Activated T-cell treated with anti-CD3 and anti-CD28 coated beads, Interleukin-2, amount 50 U/mL, for 4 hours (primary cell): ENCODE data around the gene CD79B. TPM values are rescaled to one million over a fixed set of nuclear protein-coding genes. Genes with fewer than 3 reads are reported as not detected.

Source experiments
- ATAC-seq, 2 donors: fragments of 200-7000 bp; cut with Tn5 transposase; one replicate each; pipeline ENCODE4 v1.10.0; 2021
- DNase-seq: peaks from one replicate; pipeline ENCODE4 v3.0.0-alpha.2; 2020
- H3K27me3 Mint-ChIP-seq: one replicate; pipeline ENCODE4 v1.8.0; 2021; ENCODE audit warnings: low read depth, mixed read lengths
- H3K36me3 Mint-ChIP-seq: one replicate; pipeline ENCODE4 v1.8.0; 2022; ENCODE audit warnings: mixed read lengths; ENCODE audit not compliant: insufficient read depth
- H3K4me1 Mint-ChIP-seq: one replicate; pipeline ENCODE4 v1.8.0; 2021; ENCODE audit warnings: low read depth, mixed read lengths
- H3K4me3 Mint-ChIP-seq: one replicate; pipeline ENCODE4 v1.8.0; 2021; ENCODE audit warnings: mild to moderate bottlenecking, moderate library complexity, mixed read lengths
- H3K9me3 Mint-ChIP-seq: one replicate; pipeline ENCODE4 v1.8.0; 2021; ENCODE audit warnings: mixed read lengths
- total RNA-seq, 3 donors: library from RNA; stranded (reverse); gene quantifications; one replicate each; pipeline ENCODE4 v1.2.1, GENCODE V29; 2021

Gene CD79B
- total RNA-seq, 3 donors from 2014 or later = 15.3 to 21.6 (median 17.1) TPM

DNA sequence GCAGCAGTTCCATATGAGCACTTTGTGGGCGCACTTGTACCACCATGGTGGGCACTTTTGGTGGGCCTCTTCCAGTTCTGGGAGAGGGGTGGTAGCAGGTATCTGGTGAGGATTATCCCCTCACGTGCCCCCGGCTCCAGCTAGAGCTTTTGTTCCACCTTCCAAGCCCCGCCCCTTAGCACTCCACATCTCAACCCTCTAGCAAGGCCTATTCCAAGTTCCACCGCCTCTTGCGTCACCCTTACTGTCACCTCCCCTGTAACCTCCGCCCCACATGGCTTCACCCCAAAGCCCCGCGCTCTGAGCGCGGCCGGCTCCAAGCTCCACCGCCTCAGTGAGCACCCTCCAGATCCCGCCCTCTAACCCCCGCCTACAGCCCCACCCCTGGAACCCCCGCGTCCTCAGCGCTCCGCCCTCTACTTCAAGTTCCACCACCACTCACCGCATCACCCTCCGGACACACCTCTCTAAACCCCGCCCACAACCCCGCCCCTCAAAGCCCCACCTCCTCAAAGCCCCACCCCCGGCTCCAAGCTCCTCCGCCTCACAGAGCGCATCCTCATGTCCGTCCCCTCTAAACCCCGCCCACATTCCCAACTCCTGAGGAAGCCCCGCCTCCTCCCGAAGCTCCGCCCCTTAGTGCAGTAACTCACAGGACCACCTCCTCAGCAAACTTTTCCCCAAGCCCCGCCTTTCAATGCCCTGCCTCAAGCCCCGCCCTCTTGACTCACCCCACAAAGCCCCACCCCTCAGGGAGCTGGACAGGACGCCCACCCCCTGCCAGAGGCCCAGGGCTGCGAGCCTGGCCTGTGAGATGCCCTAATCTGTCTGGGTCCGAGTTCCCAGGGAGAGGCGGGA is 29.5 kb upstream of the CD79B start:
- H3K36me3 Mint-ChIP-seq = no peaks in the 10 kb centered on the region
- ATAC-seq (peak; percentile 57 to 64), DNase-seq (no peak)

DNA sequence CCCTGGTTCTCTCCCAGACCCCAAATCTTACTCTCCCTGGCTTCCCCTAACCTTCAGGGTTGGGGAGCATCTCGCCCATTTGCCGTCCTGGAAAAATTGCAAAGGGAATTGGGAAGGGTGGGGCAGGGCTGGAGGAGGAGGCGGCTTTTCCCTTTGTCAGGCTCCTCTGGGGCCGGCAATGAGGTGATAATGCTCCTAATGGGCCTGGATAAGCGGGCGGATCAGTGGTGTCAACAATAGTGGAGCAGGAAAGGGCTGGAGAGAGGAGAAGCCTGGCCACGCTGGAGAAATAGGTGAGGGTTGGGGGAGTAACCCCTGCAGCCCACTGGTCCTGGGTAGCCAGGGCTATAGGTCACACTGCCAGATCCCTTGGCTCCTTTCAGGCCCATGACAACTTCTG is 28.3 kb upstream of the CD79B start:
- Mint-ChIP-seq H3K4me3 (no peak overlapping the region), H3K9me3 (no peaks in the 10 kb centered on the region), H3K4me1 (peaks cover 3% of the 10 kb centered on the region), H3K27me3 (no peaks in the 10 kb centered on the region), H3K36me3 (no peaks in the 10 kb centered on the region)
- DNase-seq = no peak
- ATAC-seq = no peak

More for the DNA sequence above, 29.5 kb upstream of the CD79B start:
- no peaks in the 10 kb centered on the region for H3K27me3 Mint-ChIP-seq
- H3K4me1 Mint-ChIP-seq = peaks cover 6% of the 10 kb centered on the region
- no peak overlapping the region for H3K4me3 Mint-ChIP-seq
- no peaks in the 10 kb centered on the region for H3K9me3 Mint-ChIP-seq

DNA sequence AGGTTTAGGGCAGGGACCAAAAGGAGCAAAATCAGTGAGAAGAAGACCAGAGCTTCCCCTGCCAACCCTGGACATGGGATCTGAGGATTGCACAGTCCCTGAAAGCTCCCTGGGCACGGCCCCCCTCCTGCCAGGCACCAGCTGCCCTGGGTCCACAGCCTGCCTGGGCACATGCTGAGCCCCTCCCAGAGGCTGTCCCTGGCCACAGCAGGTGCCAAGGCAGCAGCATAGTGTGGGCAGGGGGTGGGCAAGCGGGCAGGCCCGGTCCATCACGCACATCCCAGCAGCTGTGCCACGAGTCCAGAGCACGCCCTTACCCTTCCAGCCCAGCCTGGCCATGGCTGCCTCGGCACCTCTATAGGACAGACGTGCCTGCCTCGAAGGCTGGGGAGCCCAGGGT is 27.9 kb upstream of the CD79B start:
- no peak for DNase-seq
- no peak for ATAC-seq
- H3K36me3 Mint-ChIP-seq = no peaks in the 10 kb centered on the region
- H3K9me3 Mint-ChIP-seq = no peaks in the 10 kb centered on the region
- H3K4me3 Mint-ChIP-seq = no peak overlapping the region
- H3K27me3 Mint-ChIP-seq = no peaks in the 10 kb centered on the region
- H3K4me1 Mint-ChIP-seq = peaks cover 5% of the 10 kb centered on the region

DNA sequence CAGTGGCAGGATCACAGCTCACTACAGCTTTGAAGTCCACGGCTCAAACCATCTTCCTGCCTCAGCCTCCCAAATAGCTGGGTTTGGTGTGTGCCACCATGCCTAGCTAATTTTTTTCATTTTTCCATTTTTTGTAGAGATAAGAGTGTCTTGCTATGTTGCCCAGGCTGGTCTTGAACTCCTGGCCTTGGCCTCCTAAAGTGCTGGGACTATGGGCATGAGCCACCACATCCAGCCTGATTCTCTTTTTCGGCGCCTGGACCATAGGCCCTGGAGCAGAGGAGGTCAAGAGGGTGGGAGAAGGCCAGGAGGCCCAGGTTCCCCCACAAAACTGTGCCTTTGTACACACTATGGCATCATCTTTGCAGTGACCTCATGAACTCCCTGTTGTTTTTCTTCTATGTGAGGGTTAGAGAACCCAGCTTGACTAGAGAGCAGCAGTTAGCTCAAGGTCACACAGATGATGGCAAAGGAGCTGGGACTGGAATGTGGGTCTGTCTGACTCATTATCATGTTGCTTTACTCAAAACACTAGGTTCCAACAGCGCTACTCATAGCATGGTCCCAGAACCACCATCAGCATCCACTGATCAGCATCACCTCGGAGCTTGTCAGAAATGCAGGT is 24.3 kb upstream of the CD79B start:
- ATAC-seq (no peak), DNase-seq (no peak)
- Mint-ChIP-seq H3K36me3 (no peaks in the 10 kb centered on the region), H3K27me3 (no peaks in the 10 kb centered on the region), H3K9me3 (no peaks in the 10 kb centered on the region), H3K4me3 (no peak overlapping the region), H3K4me1 (peaks cover 21% of the 10 kb centered on the region)

DNA sequence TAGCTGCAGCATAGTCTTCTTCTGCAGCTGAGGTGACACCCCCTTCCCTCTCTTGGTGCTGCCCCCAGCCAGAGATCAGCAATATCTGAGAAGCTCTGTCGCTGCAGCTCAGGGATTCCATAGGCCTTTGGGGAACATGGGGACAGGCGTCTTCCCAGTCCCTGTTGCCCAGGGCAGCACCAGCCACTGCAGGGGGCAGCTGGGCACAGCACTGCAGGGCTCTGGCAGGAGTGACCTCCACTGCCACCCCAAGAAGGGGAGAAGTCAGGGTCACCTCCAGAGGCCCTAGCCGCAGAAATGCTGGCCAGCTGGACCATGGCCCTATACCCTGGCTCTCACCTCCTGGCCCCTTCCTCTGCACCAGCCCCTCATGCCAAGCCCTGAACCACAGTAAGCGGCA is 23.7 kb upstream of the CD79B start:
- DNase-seq (no peak), ATAC-seq (no peak)
- Mint-ChIP-seq H3K9me3 (no peaks in the 10 kb centered on the region), H3K4me1 (peaks cover 20% of the 10 kb centered on the region), H3K36me3 (no peaks in the 10 kb centered on the region), H3K27me3 (no peaks in the 10 kb centered on the region), H3K4me3 (no peak overlapping the region)

DNA sequence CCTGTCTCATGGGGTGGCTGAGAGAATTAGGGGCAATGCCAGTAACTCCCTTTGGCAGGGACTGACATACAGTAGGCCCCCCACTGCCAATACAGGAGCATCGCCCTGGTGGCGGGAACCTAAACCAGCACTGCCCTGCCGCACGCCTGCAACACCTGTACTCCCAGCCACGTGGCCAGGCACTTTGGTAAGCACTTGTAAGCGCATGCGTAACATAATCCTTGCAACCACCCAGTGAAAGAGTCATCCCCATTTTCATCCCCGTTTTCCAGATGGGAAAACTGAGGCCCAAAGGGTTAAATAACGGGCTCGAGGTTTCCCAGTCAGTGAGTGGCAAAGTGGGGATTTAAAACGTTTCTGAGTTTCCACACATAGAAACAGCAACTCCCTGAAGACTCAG is 23.1 kb upstream of the CD79B start:
- DNase-seq = no peak
- Mint-ChIP-seq H3K4me1 (peaks cover 20% of the 10 kb centered on the region), H3K36me3 (no peaks in the 10 kb centered on the region), H3K27me3 (no peaks in the 10 kb centered on the region), H3K9me3 (no peaks in the 10 kb centered on the region), H3K4me3 (no peak overlapping the region)
- no peak for ATAC-seq

DNA sequence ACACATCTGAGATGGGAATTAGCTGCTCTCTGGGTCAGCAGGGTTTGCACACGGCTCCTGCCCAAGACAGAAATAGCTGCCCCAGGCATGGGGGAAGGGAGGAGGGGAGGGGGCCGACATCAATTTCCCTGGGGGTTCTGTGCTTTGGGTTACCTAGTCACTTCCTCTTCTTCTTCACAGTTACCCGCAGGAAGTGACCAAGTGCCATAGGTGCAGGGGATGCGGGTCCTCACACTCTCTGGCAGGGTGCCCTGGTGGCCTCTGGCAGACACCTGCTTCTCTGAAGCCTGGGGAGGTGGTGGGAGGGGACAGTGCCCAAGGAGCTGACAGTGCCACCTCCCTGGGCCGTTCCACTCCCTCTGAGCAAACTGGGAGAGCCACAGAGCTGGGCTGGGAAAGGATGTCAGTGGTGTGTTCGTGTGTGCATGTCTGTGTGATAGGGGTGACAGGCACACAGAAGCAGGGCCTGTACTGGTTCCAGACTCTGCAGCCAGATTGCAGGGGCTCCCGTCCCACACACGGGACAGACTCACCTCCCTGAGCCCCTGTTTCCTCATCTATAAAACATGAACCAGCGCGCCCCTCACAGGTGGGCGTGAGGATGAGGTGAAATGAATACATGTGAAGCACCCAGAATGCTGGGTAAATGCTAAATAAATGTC is 22.4 kb upstream of the CD79B start:
- Mint-ChIP-seq H3K27me3 (no peaks in the 10 kb centered on the region), H3K36me3 (no peaks in the 10 kb centered on the region), H3K9me3 (no peaks in the 10 kb centered on the region), H3K4me1 (peaks cover 20% of the 10 kb centered on the region), H3K4me3 (no peak overlapping the region)
- no peak for DNase-seq
- ATAC-seq = peak; percentile 69 to 75

DNA sequence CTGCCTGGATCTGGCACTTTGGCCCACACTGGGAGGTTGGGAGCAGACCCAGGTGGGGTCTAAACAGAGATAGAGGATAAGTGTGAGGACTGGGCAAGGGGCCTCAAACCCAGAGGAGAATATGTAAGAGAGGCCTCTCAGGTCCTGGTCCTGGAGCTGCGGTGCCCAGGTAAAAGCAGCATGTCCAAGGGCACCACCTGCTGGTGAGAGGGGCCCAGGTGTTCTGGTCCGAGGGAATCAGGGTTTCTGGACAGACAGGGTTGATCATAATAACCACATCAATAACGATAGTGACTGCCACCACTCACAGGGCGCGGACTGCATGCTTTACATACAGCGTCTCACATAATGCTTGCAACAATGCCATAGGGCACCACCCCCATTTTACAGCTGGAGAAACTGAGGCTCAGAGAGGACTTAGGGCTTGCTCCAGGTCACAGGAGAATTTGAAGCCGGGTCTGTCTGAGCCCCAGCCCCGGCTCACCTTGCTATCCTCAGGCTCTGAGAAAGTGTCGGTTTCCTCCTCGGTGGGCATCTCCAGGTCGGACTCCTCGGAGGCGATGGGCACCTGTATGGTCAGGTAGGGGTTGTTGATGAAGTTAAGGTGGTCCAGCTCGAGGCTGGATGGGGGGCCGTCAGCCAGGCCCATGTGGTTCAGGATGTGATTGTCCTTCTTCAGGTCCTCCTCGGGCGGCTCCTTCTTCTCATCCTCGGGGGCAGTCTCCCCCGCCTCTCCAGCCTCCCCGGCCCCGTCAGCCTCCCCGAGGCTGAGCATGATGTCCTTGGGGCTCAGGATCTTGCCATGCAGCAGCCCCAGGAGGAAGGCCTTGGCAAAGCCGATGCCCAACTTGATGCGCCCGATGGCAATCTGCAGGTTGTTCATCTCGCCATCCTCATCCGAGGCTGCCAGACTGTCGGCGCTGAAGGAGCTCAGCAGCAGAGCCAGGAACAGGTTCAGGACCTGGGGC is 19.1 kb upstream of the CD79B start:
- Mint-ChIP-seq H3K9me3 (no peaks in the 10 kb centered on the region), H3K27me3 (no peaks in the 10 kb centered on the region), H3K4me1 (peaks cover 25% of the 10 kb centered on the region), H3K4me3 (no peak overlapping the region), H3K36me3 (no peaks in the 10 kb centered on the region)
- ATAC-seq = no peak
- DNase-seq = no peak

DNA sequence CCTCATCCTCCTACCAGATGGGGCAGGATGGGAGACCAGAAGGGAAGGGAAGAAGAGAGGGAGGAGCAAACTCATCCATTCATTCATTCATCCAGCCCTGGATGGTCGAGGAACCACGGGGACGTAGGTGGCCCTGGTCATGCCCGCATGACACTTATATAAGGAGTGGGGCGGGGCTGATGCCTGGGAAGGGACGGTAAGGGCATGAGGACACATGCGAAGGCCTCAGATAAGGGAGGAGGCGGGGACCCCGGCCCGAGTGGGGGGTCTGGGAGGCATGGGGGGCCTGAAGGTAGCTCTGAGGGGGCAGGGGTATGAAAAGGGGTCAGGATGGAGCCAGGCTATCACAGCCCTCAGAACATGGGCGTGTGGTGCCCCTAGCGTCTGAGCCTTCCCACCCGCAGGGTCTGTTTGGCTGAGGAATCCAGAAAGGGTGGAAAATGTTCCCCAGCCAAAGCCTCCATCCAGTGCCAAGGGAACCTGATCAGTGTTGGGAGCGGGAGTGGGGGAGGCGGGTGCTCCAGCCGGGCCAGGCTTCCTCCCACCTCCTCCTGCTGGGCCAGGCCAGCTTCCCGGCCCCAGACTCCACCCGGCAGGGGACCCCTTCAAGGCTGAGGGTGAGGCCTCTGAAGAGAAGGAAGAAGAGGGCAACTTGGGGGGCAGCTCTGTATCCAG is 17.6 kb upstream of the CD79B start:
- ATAC-seq = no peak
- Mint-ChIP-seq H3K4me1 (peaks cover 27% of the 10 kb centered on the region), H3K4me3 (peak overlapping the region; percentile 9), H3K27me3 (no peaks in the 10 kb centered on the region), H3K36me3 (no peaks in the 10 kb centered on the region), H3K9me3 (no peaks in the 10 kb centered on the region)
- DNase-seq = no peak

DNA sequence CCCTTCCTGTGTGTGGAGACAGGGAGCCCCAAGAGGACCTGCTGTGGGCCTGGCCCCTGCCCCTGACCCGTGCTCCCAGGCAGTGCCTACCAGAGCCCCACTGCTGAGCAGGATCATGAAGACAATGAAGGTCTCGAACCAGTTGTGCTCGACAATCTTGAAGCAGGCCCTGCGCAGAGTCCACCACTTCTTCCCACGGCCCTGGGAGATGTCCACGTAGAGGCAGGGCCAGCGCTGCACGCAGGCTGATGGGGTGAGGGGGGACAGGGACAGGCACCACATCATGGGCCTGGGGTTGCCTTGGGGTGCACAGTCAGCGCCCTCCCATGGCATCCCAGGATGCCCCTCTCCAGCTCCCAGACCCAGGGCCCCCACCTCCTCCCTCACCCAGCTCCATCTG is 16.4 kb upstream of the CD79B start:
- H3K9me3 Mint-ChIP-seq = no peaks in the 10 kb centered on the region
- no peak for ATAC-seq
- H3K4me1 Mint-ChIP-seq = peaks cover 17% of the 10 kb centered on the region
- no peak for DNase-seq
- H3K4me3 Mint-ChIP-seq = no peak overlapping the region
- H3K36me3 Mint-ChIP-seq = no peaks in the 10 kb centered on the region
- H3K27me3 Mint-ChIP-seq = no peaks in the 10 kb centered on the region

DNA sequence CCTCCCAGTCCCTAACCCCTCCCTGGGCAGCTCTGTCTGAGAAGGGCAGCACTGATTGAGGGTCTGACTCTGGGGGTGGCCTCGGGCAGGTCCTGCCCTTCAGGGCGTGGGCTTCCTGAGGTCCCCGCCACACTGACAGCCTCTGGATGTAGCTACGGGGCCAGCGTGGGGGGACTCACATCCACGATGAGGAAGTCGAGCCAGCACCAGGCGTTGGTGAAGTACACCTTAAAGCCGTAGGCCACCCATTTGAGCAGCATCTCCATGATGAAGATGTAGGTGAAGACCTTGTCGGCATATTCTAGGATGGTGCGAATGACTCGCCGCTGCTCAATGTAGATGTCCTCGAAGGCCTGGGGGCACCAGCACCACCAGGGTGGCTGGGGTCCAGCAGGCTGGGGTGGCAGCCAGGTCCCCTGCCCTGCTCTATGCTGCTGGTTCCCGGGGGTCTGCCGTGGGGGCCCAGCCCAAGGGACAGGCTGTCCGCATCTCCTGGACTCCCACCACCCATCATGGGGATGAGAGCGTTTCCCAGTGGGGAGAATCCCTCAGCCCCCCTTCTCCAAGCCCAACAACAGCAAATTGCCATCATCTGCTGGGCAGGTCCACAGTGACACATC is 15.7 kb upstream of the CD79B start:
- Mint-ChIP-seq H3K4me1 (peaks cover 17% of the 10 kb centered on the region), H3K4me3 (no peak overlapping the region), H3K27me3 (no peaks in the 10 kb centered on the region), H3K9me3 (no peaks in the 10 kb centered on the region), H3K36me3 (no peaks in the 10 kb centered on the region)
- DNase-seq = no peak
- no peak for ATAC-seq

DNA sequence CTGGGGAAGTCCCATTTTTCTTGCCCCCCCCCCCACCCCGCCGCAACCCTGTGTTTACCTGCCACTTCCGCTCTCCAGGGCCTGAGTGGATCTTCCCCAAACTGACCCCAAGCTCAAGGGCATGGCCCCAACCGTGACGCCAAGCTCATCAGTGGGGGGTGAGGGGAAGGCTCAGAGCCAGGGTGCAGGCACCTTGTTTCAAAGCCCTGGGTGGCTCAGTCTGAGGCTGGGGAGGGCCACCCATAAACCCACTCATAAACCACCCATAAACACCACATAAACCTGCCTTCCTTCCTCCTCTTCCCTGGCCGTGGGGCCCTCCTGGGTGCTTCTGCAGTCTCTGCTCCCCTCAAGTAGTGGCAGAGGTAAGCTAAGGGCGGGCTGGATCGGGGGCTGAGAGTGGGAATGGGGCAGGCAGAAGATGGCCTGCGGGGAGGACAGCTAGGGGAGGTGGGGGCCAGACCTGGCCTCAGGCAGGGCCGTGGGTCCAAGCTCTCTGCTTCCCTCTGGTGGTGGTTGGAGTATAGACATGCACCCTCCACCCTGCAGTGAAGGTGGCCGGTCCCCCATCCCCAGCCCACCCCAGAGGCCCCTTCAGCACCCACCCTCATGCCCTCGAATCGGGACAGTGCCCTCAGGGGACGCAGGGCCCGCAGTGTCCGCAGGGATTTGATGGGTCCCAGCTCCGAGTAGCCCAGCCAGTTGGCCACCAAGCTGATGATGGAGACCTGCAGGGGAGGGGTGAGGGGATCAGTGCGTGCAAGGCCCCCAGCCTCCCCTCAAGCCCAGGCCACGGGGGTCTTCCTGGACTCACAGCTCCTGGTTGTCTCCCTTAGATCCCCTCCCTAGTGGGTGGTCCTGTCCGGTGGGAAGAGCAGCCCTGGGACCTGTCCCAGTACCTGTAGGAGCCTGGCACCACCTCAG is 14.6 kb upstream of the CD79B start:
- peaks cover 13% of the 10 kb centered on the region for H3K4me1 Mint-ChIP-seq
- H3K36me3 Mint-ChIP-seq = no peaks in the 10 kb centered on the region
- no peaks in the 10 kb centered on the region for H3K9me3 Mint-ChIP-seq
- ATAC-seq (peak; percentile 88 to 90), DNase-seq (peak; percentile 50)
- peak overlapping the region; percentile 66 for H3K4me3 Mint-ChIP-seq
- no peaks in the 10 kb centered on the region for H3K27me3 Mint-ChIP-seq
